Fibroblast of pulmonary artery (primary cell): ENCODE measurements around the gene GADL1.

Source experiments
- DNase-seq: peaks from one replicate; pipeline ENCODE4 v3.0.0-alpha.2; 2010; ENCODE audit warnings: low read depth
- H3K4me3 ChIP-seq: replicated peaks from 2 replicates; pipeline ENCODE4 v1.5.1; 2011; ENCODE audit warnings: low read depth, mild to moderate bottlenecking, control low read depth, low read length, moderate library complexity
- TF ChIP-seq, protein P1 (sequence below): IDR thresholded peaks from 2 replicates; pipeline ENCODE4 v1.5.1; 2011; ENCODE audit warnings: mild to moderate bottlenecking, control low read depth, low read length, inconsistent platforms; ENCODE audit errors: missing control alignments

The GADL1 gene

GRCh38 chr3:30756218-30756617 lies 138.2 kb downstream of the GADL1 start:
- no peak overlapping the region for H3K4me3 ChIP-seq
- TF ChIP-seq, protein P1, sequence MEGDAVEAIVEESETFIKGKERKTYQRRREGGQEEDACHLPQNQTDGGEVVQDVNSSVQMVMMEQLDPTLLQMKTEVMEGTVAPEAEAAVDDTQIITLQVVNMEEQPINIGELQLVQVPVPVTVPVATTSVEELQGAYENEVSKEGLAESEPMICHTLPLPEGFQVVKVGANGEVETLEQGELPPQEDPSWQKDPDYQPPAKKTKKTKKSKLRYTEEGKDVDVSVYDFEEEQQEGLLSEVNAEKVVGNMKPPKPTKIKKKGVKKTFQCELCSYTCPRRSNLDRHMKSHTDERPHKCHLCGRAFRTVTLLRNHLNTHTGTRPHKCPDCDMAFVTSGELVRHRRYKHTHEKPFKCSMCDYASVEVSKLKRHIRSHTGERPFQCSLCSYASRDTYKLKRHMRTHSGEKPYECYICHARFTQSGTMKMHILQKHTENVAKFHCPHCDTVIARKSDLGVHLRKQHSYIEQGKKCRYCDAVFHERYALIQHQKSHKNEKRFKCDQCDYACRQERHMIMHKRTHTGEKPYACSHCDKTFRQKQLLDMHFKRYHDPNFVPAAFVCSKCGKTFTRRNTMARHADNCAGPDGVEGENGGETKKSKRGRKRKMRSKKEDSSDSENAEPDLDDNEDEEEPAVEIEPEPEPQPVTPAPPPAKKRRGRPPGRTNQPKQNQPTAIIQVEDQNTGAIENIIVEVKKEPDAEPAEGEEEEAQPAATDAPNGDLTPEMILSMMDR: no peak
- no peak for DNase-seq

- no peak overlapping the region for H3K4me3 ChIP-seq
- DNase-seq: no peak
- TF ChIP-seq, protein P1: no peak
Measured at GRCh38 chr3:30754426-30754825, 140.0 kb downstream of the GADL1 start.

DNA sequence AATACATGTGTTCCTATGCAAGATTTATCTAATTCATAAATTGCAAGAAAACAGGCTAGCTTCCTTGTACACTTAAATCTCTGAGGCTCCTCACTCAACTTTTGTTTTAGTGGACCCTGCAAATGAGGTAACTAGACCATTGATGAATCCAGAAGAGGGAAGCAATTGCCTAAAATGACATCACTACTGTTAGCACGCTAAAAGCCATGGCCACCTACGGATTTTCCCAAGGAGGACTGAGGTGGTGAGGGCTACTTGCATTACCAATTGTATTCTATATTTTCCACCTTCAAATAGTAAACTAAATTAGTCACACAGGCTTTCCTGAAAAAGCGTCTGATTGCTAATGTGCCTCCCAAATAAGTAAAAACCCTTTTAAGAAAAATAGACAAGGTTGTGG lies 140.7 kb downstream of the GADL1 start:
- TF ChIP-seq, protein P1: no peak
- no peak overlapping the region for H3K4me3 ChIP-seq
- no peak for DNase-seq

DNA sequence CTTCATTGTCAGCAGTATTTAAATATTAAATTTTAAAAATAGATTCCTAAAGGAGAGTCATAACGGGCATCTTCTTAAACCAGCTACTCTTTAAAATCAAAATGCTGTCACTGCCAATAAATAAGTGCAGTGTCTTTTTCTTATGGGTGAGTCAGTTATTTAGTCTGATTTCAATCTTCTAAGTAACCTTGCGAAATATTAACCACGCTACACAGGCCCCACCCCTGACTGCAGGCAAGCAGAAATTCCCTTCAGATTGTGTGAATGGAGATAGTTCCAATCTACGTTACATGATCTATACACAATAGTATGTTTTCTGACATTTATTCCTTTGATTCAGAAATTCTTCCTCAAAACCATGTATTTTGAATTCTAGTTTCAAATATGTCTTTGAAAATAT lies 141.5 kb downstream of the GADL1 start:
- peak; percentile 75 for DNase-seq
- TF ChIP-seq, protein P1: no peak
- H3K4me3 ChIP-seq: no peak overlapping the region

- TF ChIP-seq, protein P1: no peak
- no peak for DNase-seq
- no peak overlapping the region for H3K4me3 ChIP-seq
Measured at GRCh38 chr3:30752491-30752890, 142.0 kb downstream of the GADL1 start.

- no peak overlapping the region for H3K4me3 ChIP-seq
- TF ChIP-seq, protein P1: peak; percentile 54
- peak; percentile 67 for DNase-seq
Measured at GRCh38 chr3:30751610-30752299, 142.7 kb downstream of the GADL1 start.

GRCh38 chr3:30750967-30751366 lies 143.5 kb downstream of the GADL1 start:
- TF ChIP-seq, protein P1: no peak
- no peak for DNase-seq
- no peak overlapping the region for H3K4me3 ChIP-seq
